K562 (cell line): ENCODE measurements around the gene PCED1B. TPM values are rescaled to one million over a fixed set of nuclear protein-coding genes. Genes with fewer than 3 reads are reported as not detected.

Experiments
- FUS ChIP-seq: fragments of 200-400 bp; formaldehyde crosslinking; optimal IDR thresholded peaks from 2 replicates; pipeline ENCODE3; 2017; ENCODE audit warnings: low read depth, low read length
- MEIS2 ChIP-seq: fragments of 450-650 bp; IDR thresholded peaks from 2 replicates; pipeline ENCODE4 v1.6.1; 2014; ENCODE audit warnings: mild to moderate bottlenecking; ENCODE audit not compliant: partially characterized antibody
- MGA ChIP-seq: fragments of 450-650 bp; IDR thresholded peaks from 2 replicates; pipeline ENCODE4 v1.6.1; 2016; ENCODE audit warnings: mild to moderate bottlenecking, moderate library complexity
- ZNF699 ChIP-seq: fragments of 250-450 bp; sonication (Bioruptor Pico); IDR thresholded peaks from 2 replicates; pipeline ENCODE4 v1.8.0; 2021; ENCODE audit warnings: mild to moderate bottlenecking, moderate library complexity; ENCODE audit not compliant: insufficient replicate concordance
- polyA plus RNA-seq, 8 experiments: library from polyadenylated mRNA; depleted of rRNA in 4 of 8; stranded (reverse) in 5 of 8; unstranded in 3 of 8; fragments of >200 nt; fragmentation: Nextera tagmentation in 2 of 8; fragmentation: Illumina TruSeq in 1 of 8; extraction: Ambion mirVana in 2 of 8; extraction: Trizol in 1 of 8; gene quantifications; 2 replicates each; pipeline versions ENCODE4 v1.2.1 to v1.2.3, GENCODE V29; 2011 to 2014; ENCODE audit warnings: inconsistent platforms in 1 of 8, missing spikeins in 1 of 8
- total RNA-seq, 7 experiments: library from RNA; depleted of rRNA in 6 of 7; stranded (reverse); fragments of >200 nt in 6 of 7; fragmentation: Illumina TruSeq in 2 of 7; extraction: Trizol in 2 of 7; gene quantifications; 2 replicates each; pipeline versions ENCODE4 v1.2.1 to v1.2.3, GENCODE V29; 2011 to 2021; ENCODE audit warnings: low replicate concordance in 1 of 7

PCED1B gene
- total and polyA plus RNA-seq, 9 of the 15 experiments (the other 6 are each of a cell fraction or from before 2014, with no cell fraction given) = 1.2 to 9.3 (median 2.5) TPM

DNA sequence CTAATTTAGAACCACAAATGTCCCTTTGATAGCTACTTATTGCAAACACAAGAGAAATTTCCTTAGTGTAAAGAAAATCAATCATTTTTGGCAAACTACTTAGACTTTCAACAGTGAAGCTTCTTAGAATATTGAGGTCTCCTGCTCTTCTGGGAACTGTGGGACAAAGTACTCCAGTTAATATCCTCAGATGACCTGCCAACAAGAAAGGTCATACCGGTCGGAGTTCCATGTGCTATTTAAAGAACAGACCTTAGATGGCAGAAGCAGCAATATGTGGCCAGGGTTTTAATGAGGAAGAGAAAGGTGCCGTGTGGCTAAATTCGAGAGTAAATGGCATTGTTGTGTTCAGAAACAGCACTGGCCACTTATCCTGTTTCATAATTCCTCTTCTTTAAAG is 115.1 kb downstream of the PCED1B start (continued):
- TF ChIP-seq MEIS2 = peak; percentile 86
- TF ChIP-seq ZNF699 (CRISPR knock-in tag) = no peak
- TF ChIP-seq MGA = peak; percentile 52
- TF ChIP-seq FUS = no peak
